K562 (cell line): ENCODE measurements around the gene BOLA3. TPM values are rescaled to one million over a fixed set of nuclear protein-coding genes. Genes with fewer than 3 reads are reported as not detected.
A peak's percentile ranks its signal among the peaks of the same experiment; 100 is the strongest.

Experiments used
- ATAC-seq: fragments of 200-7000 bp; cut with Tn5 transposase; 3 replicates; pipeline ENCODE4 v1.9.1; 2020; ENCODE audit warnings: moderate library complexity
- BruUV-seq: library from RNA; stranded (reverse); fragments of 400-500 nt; replicated peaks from 2 replicates; lab custom pipeline; 2021; lab: Mats Ljungman, UMichigan
- CTCF ChIA-PET: fragments of 300-600 bp; formaldehyde crosslinking; extraction: SDS; loops from one replicate; lab custom pipeline; 2021; ENCODE audit warnings: low intra/inter-chr PET ratio; lab: Yijun Ruan, JAX
- POLR2A ChIA-PET: fragments of 300-600, 350-650 bp; sonication (Branson Sonifier 250); formaldehyde crosslinking; extraction: SDS; loops from one replicate; lab custom pipeline; 2021; ENCODE audit warnings: antibody characterized with exemption, inconsistent platforms; lab: Yijun Ruan, JAX
- DNase-seq, 4 experiments: peaks; one replicate each; pipeline versions ENCODE4 v3.0.0 to v3.0.0-alpha.2; 2011 to 2018; ENCODE audit warnings: low spot score in 3 of 4, mixed read lengths in 3 of 4; ENCODE audit errors: extremely low read depth in 1 of 4
- FAIRE-seq: peaks from 2 replicates; lab custom pipeline; 2011; peaks lifted over from hg19 to GRCh38; lab: Jason Lieb, UNC
- H2AFZ ChIP-seq: 2 replicates; pipeline ENCODE4 v1.6.0; 2011; ENCODE audit warnings: low read depth, low read length, control low read depth, inconsistent platforms
- H3K27ac ChIP-seq: fragments of 200-600 bp; 3 replicates; pipeline ENCODE4 v1.8.0; 2011; ENCODE audit warnings: low read depth, mild to moderate bottlenecking, control low read depth, inconsistent platforms, low read length, moderate library complexity, mixed read lengths; ENCODE audit errors: extremely low read depth
- H3K27me3 ChIP-seq, 2 experiments: fragments of 300-600 bp in 1 of 2; 2 replicates in 1 of 2; 3 replicates in 1 of 2; pipeline versions ENCODE4 v1.6.0 to v1.8.0; 2011; ENCODE audit warnings: inconsistent platforms in 2 of 2, low read length in 2 of 2, mild to moderate bottlenecking in 1 of 2, mixed read lengths in 1 of 2, moderate library complexity in 1 of 2; ENCODE audit not compliant: control insufficient read depth in 2 of 2, insufficient read depth in 2 of 2
- H3K36me3 ChIP-seq: fragments of 300-600 bp; 3 replicates; pipeline ENCODE4 v1.8.0; 2011; ENCODE audit warnings: mild to moderate bottlenecking, low read length, inconsistent platforms; ENCODE audit not compliant: control insufficient read depth, insufficient read depth
- H3K4me1 ChIP-seq, 2 experiments: fragments of 200-600 bp in 1 of 2; replicated peaks in 1 of 2; 2 replicates in 1 of 2; 3 replicates in 1 of 2; pipeline versions ENCODE4 v1.5.1 to v1.8.0; 2011; ENCODE audit warnings: inconsistent platforms in 2 of 2, low read length in 2 of 2, mild to moderate bottlenecking in 1 of 2, mixed read lengths in 1 of 2, moderate library complexity in 1 of 2; ENCODE audit not compliant: control insufficient read depth in 2 of 2, insufficient read depth in 2 of 2
- H3K4me2 ChIP-seq: 2 replicates; pipeline ENCODE4 v1.6.1; 2011; ENCODE audit warnings: low read length, control low read depth, inconsistent platforms, mixed read lengths; ENCODE audit not compliant: insufficient read depth
- H3K4me3 ChIP-seq: fragments of 200-600 bp; sonication (generic), shearing (Covaris generic); 2 replicates; pipeline ENCODE4 v1.5.1; 2016; ENCODE audit warnings: control low read depth, inconsistent platforms
- H3K79me2 ChIP-seq: fragments of 200-600 bp; 3 replicates; pipeline ENCODE4 v1.8.0; 2011; ENCODE audit warnings: low read length, inconsistent platforms; ENCODE audit not compliant: control insufficient read depth, insufficient read depth
- H3K9ac ChIP-seq, 2 experiments: 2 replicates each; pipeline versions ENCODE4 v1.6.0 to v1.6.1; 2011; ENCODE audit warnings: low read depth in 2 of 2, low read length in 2 of 2, control low read depth in 1 of 2, inconsistent platforms in 1 of 2, mild to moderate bottlenecking in 1 of 2, mixed read lengths in 1 of 2; ENCODE audit not compliant: insufficient read depth in 1 of 2
- H3K9me1 ChIP-seq: one replicate; pipeline ENCODE4 v1.6.0; 2011; ENCODE audit warnings: inconsistent platforms, mild to moderate bottlenecking, low read length, moderate library complexity; ENCODE audit not compliant: control insufficient read depth, insufficient read depth
- H3K9me3 ChIP-seq: replicated peaks from 2 replicates; pipeline ENCODE4 v1.5.1; 2011; ENCODE audit warnings: low read depth, low read length, inconsistent platforms; ENCODE audit not compliant: control insufficient read depth, insufficient read depth
- H4K20me1 ChIP-seq: replicated peaks from 2 replicates; pipeline ENCODE4 v1.6.1; 2011; ENCODE audit warnings: low read length, inconsistent platforms, mixed read lengths; ENCODE audit not compliant: control insufficient read depth, insufficient read depth
- ZNF263 ChIP-seq: sonication (generic); formaldehyde crosslinking; IDR thresholded peaks from 2 replicates; pipeline ENCODE4 v1.8.0; 2022; ENCODE audit warnings: mild to moderate bottlenecking, missing genetic modification reagents, borderline replicate concordance
- WGBS: fragments of 100-300 bp; shearing (Covaris generic); methylation state at CpG from one replicate; pipeline ENCODE4 v1.1.6; 2016; ENCODE audit warnings: low coverage, mixed read lengths; ENCODE audit not compliant: insufficient coverage; ENCODE audit errors: missing lambda C conversion rate; 5-methylcytosine and 5-hydroxymethylcytosine counted together
- in situ Hi-C: fragments of 300-500 bp; cut with MboI; formaldehyde crosslinking; loops from 4 replicates; pipeline ENCODE4 v1.15.0; 2018; ENCODE audit warnings: inconsistent platforms, mixed read lengths
- intact Hi-C: fragments of 100-400 bp; cut with micrococcal nuclease; formaldehyde crosslinking; loops from 2 replicates; pipeline ENCODE4 v1.14.2; 2022
- polyA plus RNA-seq, 8 experiments: library from polyadenylated mRNA; depleted of rRNA in 4 of 8; stranded (reverse) in 5 of 8; unstranded in 3 of 8; fragments of >200 nt; fragmentation: Nextera tagmentation in 2 of 8; fragmentation: Illumina TruSeq in 1 of 8; extraction: Ambion mirVana in 2 of 8; extraction: Trizol in 1 of 8; gene quantifications; 2 replicates each; pipeline versions ENCODE4 v1.2.1 to v1.2.3, GENCODE V29; 2011 to 2014; ENCODE audit warnings: inconsistent platforms in 1 of 8, missing spikeins in 1 of 8
- total RNA-seq, 7 experiments: library from RNA; depleted of rRNA in 6 of 7; stranded (reverse); fragments of >200 nt in 6 of 7; fragmentation: Illumina TruSeq in 2 of 7; extraction: Trizol in 2 of 7; gene quantifications; 2 replicates each; pipeline versions ENCODE4 v1.2.1 to v1.2.3, GENCODE V29; 2011 to 2021; ENCODE audit warnings: low replicate concordance in 1 of 7
- TF ChIP-seq, protein P1 (sequence below): sonication (generic); formaldehyde crosslinking; IDR thresholded peaks from 2 replicates; pipeline ENCODE4 v1.8.0; 2023; ENCODE audit warnings: mild to moderate bottlenecking, missing genetic modification reagents
- TF ChIP-seq, protein P2 (sequence below): fragments of 450-650 bp; formaldehyde crosslinking; IDR thresholded peaks from 2 replicates; pipeline ENCODE4 v1.4.0; 2022; ENCODE audit warnings: missing genetic modification characterization
- TF ChIP-seq, protein P3 (sequence below), 2 experiments: fragments of 450-650 bp in 1 of 2; sonication (generic) in 1 of 2; formaldehyde crosslinking in 1 of 2; IDR thresholded peaks; 2 replicates each; pipeline versions ENCODE4 v1.7.1 to v1.9.0; 2016 to 2022; ENCODE audit warnings: inconsistent platforms in 1 of 2, mild to moderate bottlenecking in 1 of 2, missing genetic modification reagents in 1 of 2

Gene BOLA3
- total and polyA plus RNA-seq, 9 of the 15 experiments (the other 6 are each of a cell fraction or from before 2014, with no cell fraction given): 149 to 619 (median 255) TPM

DNA sequence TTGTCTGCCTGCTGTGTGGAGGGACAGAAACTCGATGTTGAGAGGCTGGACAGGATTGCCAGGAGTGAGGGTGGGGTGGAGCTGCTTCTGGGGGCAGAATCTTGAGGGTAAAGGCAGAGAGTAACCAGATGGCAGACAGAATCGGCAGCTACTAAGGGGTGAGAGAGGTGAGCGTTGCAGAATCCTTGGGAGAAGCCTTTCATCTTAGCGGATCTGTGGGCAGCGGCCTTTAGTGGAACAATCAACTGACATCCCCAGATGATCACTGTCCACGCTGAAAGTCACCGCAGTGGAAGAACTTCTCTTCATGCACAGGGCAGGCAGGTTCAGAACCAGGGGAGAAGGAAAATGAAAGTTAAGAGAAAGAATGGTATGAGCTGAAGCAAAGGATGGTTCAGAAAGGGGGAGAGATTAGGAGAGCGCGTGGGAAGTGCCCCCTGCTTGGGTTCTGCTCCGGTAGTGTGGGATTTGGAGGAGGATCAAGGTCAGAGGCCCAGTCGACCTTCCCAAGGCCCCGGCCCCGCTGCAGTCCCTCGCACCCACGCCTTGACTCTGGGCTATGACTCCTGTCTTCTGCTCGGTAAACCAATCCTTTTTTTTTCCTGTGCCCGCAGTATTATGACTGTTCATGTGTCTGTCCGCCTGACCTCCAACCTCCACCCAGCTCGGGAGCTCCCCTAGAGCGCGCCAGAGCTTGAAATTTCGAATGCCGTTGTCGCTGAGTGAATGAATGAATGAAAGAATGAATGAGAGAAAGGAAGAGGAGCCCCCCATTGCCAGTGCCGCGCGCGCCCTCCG, 584 bp downstream of the BOLA3 start:
- peaks cover 69% of the 10 kb centered on the region for H3K79me2 ChIP-seq
- peak overlapping the region; percentile 75 for H3K27ac ChIP-seq
- peak overlapping the region; percentile 89 to 98 for H3K9ac ChIP-seq
- in situ Hi-C loops (no loop called here), intact Hi-C loops (loop anchor here (10.0 kb wide), 3 partner anchors 222 to 462 kb away; partner anchors contain the start of genes DGUOK and STAMBP)
- no peak for FAIRE-seq
- H3K4me3 ChIP-seq: peak overlapping the region; percentile 64
- H2AFZ ChIP-seq: peak overlapping the region; percentile 84
- H3K9me1 ChIP-seq: no peaks in the 10 kb centered on the region
- POLR2A ChIA-PET: interaction anchor here (0.6 to 7.8 kb wide), 13 partner anchors 9 to 132 kb away, joined by 3 to 56 read pairs (median 4); partner anchors contain the start of gene MTHFD2
- peaks cover 59% of the 10 kb centered on the region for H3K36me3 ChIP-seq
- H3K27me3 ChIP-seq: no peaks in the 10 kb centered on the region
- CTCF ChIA-PET: interaction anchor here (0.7 kb wide), 1 partner anchor 43 kb away, joined by 3 read pairs; no protein-coding TSS in a partner anchor
- under 1% methylated on average over 28 of the region's 29 CpGs for WGBS
- TSS peak; percentile 64 for BruUV-seq
- H3K9me3 ChIP-seq: no peaks in the 10 kb centered on the region
- peak in 2 of 4 experiments; percentile 29 to 55 for DNase-seq
- ATAC-seq: peak; percentile 6
- peak overlapping the region; percentile 92 for H3K4me2 ChIP-seq
- H3K4me1 ChIP-seq: peaks cover 34 to 40% of the 10 kb centered on the region in 2 experiments
- H4K20me1 ChIP-seq: no peaks in the 10 kb centered on the region
- TF ChIP-seq, protein P1, sequence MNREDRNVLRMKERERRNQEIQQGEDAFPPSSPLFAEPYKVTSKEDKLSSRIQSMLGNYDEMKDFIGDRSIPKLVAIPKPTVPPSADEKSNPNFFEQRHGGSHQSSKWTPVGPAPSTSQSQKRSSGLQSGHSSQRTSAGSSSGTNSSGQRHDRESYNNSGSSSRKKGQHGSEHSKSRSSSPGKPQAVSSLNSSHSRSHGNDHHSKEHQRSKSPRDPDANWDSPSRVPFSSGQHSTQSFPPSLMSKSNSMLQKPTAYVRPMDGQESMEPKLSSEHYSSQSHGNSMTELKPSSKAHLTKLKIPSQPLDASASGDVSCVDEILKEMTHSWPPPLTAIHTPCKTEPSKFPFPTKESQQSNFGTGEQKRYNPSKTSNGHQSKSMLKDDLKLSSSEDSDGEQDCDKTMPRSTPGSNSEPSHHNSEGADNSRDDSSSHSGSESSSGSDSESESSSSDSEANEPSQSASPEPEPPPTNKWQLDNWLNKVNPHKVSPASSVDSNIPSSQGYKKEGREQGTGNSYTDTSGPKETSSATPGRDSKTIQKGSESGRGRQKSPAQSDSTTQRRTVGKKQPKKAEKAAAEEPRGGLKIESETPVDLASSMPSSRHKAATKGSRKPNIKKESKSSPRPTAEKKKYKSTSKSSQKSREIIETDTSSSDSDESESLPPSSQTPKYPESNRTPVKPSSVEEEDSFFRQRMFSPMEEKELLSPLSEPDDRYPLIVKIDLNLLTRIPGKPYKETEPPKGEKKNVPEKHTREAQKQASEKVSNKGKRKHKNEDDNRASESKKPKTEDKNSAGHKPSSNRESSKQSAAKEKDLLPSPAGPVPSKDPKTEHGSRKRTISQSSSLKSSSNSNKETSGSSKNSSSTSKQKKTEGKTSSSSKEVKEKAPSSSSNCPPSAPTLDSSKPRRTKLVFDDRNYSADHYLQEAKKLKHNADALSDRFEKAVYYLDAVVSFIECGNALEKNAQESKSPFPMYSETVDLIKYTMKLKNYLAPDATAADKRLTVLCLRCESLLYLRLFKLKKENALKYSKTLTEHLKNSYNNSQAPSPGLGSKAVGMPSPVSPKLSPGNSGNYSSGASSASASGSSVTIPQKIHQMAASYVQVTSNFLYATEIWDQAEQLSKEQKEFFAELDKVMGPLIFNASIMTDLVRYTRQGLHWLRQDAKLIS (CRISPR knock-in tag): peak; percentile 45; the same call in 1 of the 2 replicates
- TF ChIP-seq, protein P2, sequence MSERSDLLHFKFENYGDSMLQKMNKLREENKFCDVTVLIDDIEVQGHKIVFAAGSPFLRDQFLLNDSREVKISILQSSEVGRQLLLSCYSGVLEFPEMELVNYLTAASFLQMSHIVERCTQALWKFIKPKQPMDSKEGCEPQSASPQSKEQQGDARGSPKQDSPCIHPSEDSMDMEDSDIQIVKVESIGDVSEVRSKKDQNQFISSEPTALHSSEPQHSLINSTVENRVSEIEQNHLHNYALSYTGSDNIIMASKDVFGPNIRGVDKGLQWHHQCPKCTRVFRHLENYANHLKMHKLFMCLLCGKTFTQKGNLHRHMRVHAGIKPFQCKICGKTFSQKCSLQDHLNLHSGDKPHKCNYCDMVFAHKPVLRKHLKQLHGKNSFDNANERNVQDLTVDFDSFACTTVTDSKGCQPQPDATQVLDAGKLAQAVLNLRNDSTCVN (CRISPR knock-in tag): no peak
- 0 out of 2 replicates have a peak, but pooled peaks have one; percentile 8 for TF ChIP-seq ZNF263 (CRISPR knock-in tag)
- TF ChIP-seq, protein P3, sequence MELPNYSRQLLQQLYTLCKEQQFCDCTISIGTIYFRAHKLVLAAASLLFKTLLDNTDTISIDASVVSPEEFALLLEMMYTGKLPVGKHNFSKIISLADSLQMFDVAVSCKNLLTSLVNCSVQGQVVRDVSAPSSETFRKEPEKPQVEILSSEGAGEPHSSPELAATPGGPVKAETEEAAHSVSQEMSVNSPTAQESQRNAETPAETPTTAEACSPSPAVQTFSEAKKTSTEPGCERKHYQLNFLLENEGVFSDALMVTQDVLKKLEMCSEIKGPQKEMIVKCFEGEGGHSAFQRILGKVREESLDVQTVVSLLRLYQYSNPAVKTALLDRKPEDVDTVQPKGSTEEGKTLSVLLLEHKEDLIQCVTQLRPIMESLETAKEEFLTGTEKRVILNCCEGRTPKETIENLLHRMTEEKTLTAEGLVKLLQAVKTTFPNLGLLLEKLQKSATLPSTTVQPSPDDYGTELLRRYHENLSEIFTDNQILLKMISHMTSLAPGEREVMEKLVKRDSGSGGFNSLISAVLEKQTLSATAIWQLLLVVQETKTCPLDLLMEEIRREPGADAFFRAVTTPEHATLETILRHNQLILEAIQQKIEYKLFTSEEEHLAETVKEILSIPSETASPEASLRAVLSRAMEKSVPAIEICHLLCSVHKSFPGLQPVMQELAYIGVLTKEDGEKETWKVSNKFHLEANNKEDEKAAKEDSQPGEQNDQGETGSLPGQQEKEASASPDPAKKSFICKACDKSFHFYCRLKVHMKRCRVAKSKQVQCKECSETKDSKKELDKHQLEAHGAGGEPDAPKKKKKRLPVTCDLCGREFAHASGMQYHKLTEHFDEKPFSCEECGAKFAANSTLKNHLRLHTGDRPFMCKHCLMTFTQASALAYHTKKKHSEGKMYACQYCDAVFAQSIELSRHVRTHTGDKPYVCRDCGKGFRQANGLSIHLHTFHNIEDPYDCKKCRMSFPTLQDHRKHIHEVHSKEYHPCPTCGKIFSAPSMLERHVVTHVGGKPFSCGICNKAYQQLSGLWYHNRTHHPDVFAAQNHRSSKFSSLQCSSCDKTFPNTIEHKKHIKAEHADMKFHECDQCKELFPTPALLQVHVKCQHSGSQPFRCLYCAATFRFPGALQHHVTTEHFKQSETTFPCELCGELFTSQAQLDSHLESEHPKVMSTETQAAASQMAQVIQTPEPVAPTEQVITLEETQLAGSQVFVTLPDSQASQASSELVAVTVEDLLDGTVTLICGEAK (IDR thresholded peaks at IDR 0.05): 0 out of 2 replicates have a peak, but pooled peaks have one; percentile 18
- TF ChIP-seq, protein P3 (CRISPR knock-in tag; IDR thresholded peaks at IDR 0.05): no peak
